ENCODE results near the gene DUOXA1. TPM values are rescaled to one million over a fixed set of nuclear protein-coding genes. Genes with fewer than 3 reads are reported as not detected.

DUOXA1 gene
- total and polyA plus RNA-seq, 2 experiments from 2014 or later: not detected

GRCh38 chr15:45087513-45087912 is 42.2 kb downstream of the DUOXA1 start:
- ATAC-seq: peak; percentile 64
- no peaks in the 10 kb centered on the region for H3K9me3 Mint-ChIP-seq
- no peaks in the 10 kb centered on the region for H3K79me2 ChIP-seq (replicated peaks; ENCODE audit: insufficient read depth)

GRCh38 chr15:45084163-45084562 is 45.5 kb downstream of the DUOXA1 start:
- Mint-ChIP-seq H3K36me3 (ENCODE audit: low read depth) (no peaks in the 10 kb centered on the region), H3K4me3 (no peak overlapping the region), H3K27ac (no peak overlapping the region), H3K27me3 (ENCODE audit: insufficient read depth, low read depth, poor library complexity) (peaks cover 1% of the 10 kb centered on the region), H3K4me1 (no peaks in the 10 kb centered on the region), H3K9me3 (no peaks in the 10 kb centered on the region)
- no peaks in the 10 kb centered on the region for H3K79me2 ChIP-seq (replicated peaks; ENCODE audit: insufficient read depth)
- no peaks in the 10 kb centered on the region for H3F3A ChIP-seq (replicated peaks; ENCODE audit: low read depth)
- H2AFZ ChIP-seq: no peak overlapping the region; the same call in 1 of the 2 replicates
- no peak overlapping the region for H3K27ac ChIP-seq (ENCODE audit: low read depth)
- DNase-seq (ENCODE audit: low spot score): no peak
- no peaks in the 10 kb centered on the region for H4K20me1 ChIP-seq (replicated peaks; ENCODE audit: insufficient read depth)
- ATAC-seq: no peak
- no peaks in the 10 kb centered on the region for H3K36me3 ChIP-seq (ENCODE audit: insufficient read depth)
- no peaks in the 10 kb centered on the region for H3K27me3 ChIP-seq (ENCODE audit: insufficient read depth)
- H3K4me3 ChIP-seq: no peak overlapping the region
- H3K4me2 ChIP-seq: no peak overlapping the region
- no peaks in the 10 kb centered on the region for H3K9me2 ChIP-seq (ENCODE audit: insufficient read depth)
- no peaks in the 10 kb centered on the region for H3K4me1 ChIP-seq (ENCODE audit: insufficient read depth)
- TF ChIP-seq CTCF (conservative IDR thresholded peaks at IDR 0.05; ENCODE audit: low read depth in 2 of 2): no peak
- no peak for TF ChIP-seq CREB1 (CRISPR knock-in tag; IDR thresholded peaks at IDR 0.05; ENCODE audit: low read depth)
- no peak for TF ChIP-seq ZNF114 (CRISPR knock-in tag; IDR thresholded peaks at IDR 0.05)
- no peak for TF ChIP-seq REST (IDR thresholded peaks at IDR 0.05; ENCODE audit: unreplicated experiment)
- TF ChIP-seq ZNF331 (CRISPR knock-in tag; IDR thresholded peaks at IDR 0.05; ENCODE audit: low read depth): no peak
- no peak for TF ChIP-seq JUNB (IDR thresholded peaks at IDR 0.05; ENCODE audit: unreplicated experiment)

More at GRCh38 chr15:45087513-45087912, 42.2 kb downstream of the DUOXA1 start:
- H3K4me3 Mint-ChIP-seq: no peak overlapping the region
- no peaks in the 10 kb centered on the region for H3K9me2 ChIP-seq (ENCODE audit: insufficient read depth)
- H3K4me1 ChIP-seq (ENCODE audit: insufficient read depth): no peaks in the 10 kb centered on the region
- no peak overlapping the region for H2AFZ ChIP-seq
- H3K4me2 ChIP-seq: no peak overlapping the region
- H3K27ac Mint-ChIP-seq: no peak overlapping the region
- no peak for TF ChIP-seq ZNF331 (CRISPR knock-in tag; IDR thresholded peaks at IDR 0.05; ENCODE audit: low read depth)
- TF ChIP-seq NANOG (IDR thresholded peaks at IDR 0.05; ENCODE audit: borderline replicate concordance): no peak
- peak; percentile 27 to 36; a peak in 2 of 4 replicates for TF ChIP-seq CTCF (conservative IDR thresholded peaks at IDR 0.05; ENCODE audit: low read depth in 2 of 2)
- TF ChIP-seq EZH2 (IDR thresholded peaks at IDR 0.05; ENCODE audit: low read depth, unreplicated experiment): no peak
- H3K27me3 Mint-ChIP-seq (ENCODE audit: insufficient read depth, low read depth, poor library complexity): no peaks in the 10 kb centered on the region
- H3K36me3 Mint-ChIP-seq (ENCODE audit: low read depth): no peaks in the 10 kb centered on the region
- DNase-seq (ENCODE audit: low spot score): peak; percentile 21
- no peak overlapping the region for H3K27ac ChIP-seq (ENCODE audit: low read depth)
- H3K27me3 ChIP-seq (ENCODE audit: insufficient read depth): no peaks in the 10 kb centered on the region
- no peak overlapping the region for H3K4me3 ChIP-seq
- no peaks in the 10 kb centered on the region for H3K4me1 Mint-ChIP-seq
- no peaks in the 10 kb centered on the region for H3K36me3 ChIP-seq (ENCODE audit: insufficient read depth)
- no peaks in the 10 kb centered on the region for H3F3A ChIP-seq (replicated peaks; ENCODE audit: low read depth)
- H4K20me1 ChIP-seq (replicated peaks; ENCODE audit: insufficient read depth): no peaks in the 10 kb centered on the region
